Measurements from ENCODE around the gene ACTR2.

Gene ACTR2

DNA sequence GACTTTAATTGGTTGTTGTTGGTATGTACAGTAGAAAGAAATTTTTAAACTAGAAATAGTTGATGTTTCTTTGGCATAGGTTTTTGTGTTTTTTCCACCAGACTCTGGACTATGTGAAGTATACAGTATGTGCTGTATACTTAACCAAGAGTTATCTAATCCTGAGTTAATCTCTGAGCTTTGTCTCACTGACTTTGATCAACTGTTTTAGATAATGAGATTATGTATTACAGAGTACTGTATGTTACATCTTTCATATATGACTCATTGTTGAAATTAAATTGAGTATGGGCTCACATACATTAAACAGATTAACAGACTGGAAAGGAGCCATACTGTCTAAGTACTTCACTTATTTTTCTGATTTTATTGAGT lies 38.0 kb downstream of the ACTR2 start:
- no peak overlapping the region for H3K4ac ChIP-seq (ENCODE audit: low read depth, low read length)
- no peak overlapping the region for H3K14ac ChIP-seq (ENCODE audit: low read length)
- peaks cover 9 to 26% of the 10 kb centered on the region in 2 experiments for H3K36me3 ChIP-seq (ENCODE audit: control insufficient read depth in 1 of 2, insufficient read depth in 2 of 2, low read length in 2 of 2)
- H3K9ac ChIP-seq (ENCODE audit: low read length), result no peak overlapping the region
- no peak overlapping the region for H4K91ac ChIP-seq (ENCODE audit: low read depth, low read length)
- no peak overlapping the region for H2BK120ac ChIP-seq (ENCODE audit: insufficient read depth, low read length, poor library complexity)
- H3K4me3 ChIP-seq (ENCODE audit: low read depth, low read length), result no peak overlapping the region
- DNase-seq, result no peak
- no peak overlapping the region for H3K27ac ChIP-seq (ENCODE audit: low read depth, low read length)
- H3K27me3 ChIP-seq (ENCODE audit: insufficient read depth, low read length), result no peaks in the 10 kb centered on the region
- no peak overlapping the region for H2AK5ac ChIP-seq (ENCODE audit: low read length)
- no peak overlapping the region for H3K4me2 ChIP-seq (ENCODE audit: low read length)
- H3K9me3 ChIP-seq (ENCODE audit: insufficient read depth, low read depth, low read length), result no peaks in the 10 kb centered on the region
- H3K79me1 ChIP-seq (ENCODE audit: low read length), result no peaks in the 10 kb centered on the region
- H3K23ac ChIP-seq (ENCODE audit: low read length), result no peak overlapping the region
- no peak overlapping the region for H2AFZ ChIP-seq (ENCODE audit: insufficient read depth, low read length, poor library complexity)
- H2BK12ac ChIP-seq (ENCODE audit: low read length), result no peak overlapping the region
- H2BK5ac ChIP-seq (ENCODE audit: low read depth, low read length, poor library complexity), result no peak overlapping the region
- no peak overlapping the region for H4K8ac ChIP-seq (ENCODE audit: low read depth, low read length)
- H3K79me2 ChIP-seq (ENCODE audit: control insufficient read depth, insufficient read depth, low read length, poor library complexity), result no peaks in the 10 kb centered on the region
- no peak overlapping the region for H3K18ac ChIP-seq (ENCODE audit: low read length)
- H4K12ac ChIP-seq (ENCODE audit: low read depth, low read length), result no peak overlapping the region
- H3K4me1 ChIP-seq (ENCODE audit: control insufficient read depth in 1 of 2, insufficient read depth in 2 of 2, low read length in 2 of 2), result no peaks in the 10 kb centered on the region

DNA sequence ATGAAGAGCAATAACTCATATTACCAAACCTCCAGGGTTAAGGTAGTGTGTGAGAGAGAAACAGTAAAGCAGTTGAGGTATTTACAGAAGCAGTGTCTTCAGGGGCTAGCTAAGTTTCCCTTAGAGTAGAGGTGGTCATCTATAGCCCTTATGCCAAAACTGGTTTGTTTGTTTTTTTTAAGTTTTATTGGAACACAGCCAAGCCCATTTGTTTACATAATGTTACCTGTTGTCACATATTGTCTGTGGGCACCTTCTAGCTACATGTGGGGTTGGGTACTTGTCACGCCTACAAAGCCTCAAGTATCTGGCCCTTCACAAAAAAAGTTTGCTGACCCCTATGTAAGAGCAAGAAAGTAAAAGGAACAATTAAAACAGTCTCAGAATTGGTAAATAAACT lies 39.4 kb downstream of the ACTR2 start:
- no CpG with 5 or more reads among the region's 1 CpG for WGBS (ENCODE audit: extremely low coverage, insufficient coverage, insufficient read length)

DNA sequence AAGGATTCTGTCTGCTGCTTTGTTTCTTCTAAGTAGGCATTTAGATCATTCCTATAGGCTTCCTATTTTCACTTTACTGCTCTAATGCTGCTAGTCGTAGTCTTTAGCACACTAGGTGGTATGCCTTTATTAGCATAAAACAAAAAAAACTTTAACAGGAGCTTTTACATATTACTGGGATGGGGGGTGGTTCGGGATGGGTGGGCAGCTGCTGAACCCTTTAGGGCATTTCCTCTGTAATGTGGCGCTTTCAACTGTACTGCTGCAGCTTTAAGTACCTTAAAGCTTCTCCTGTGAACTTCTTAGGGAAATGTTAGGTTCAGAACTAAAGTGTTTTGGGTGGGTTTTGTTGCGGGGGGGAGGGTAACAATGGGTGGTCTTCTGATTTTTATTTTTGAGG lies 41.3 kb downstream of the ACTR2 start:
- no peaks in the 10 kb centered on the region for H3K9me3 ChIP-seq (ENCODE audit: insufficient read depth, low read depth, low read length)
- no peak overlapping the region for H2BK120ac ChIP-seq (ENCODE audit: insufficient read depth, low read length, poor library complexity)
- no peaks in the 10 kb centered on the region for H3K79me1 ChIP-seq (ENCODE audit: low read length)
- H3K4me2 ChIP-seq (ENCODE audit: low read length), result no peak overlapping the region
- H3K4me3 ChIP-seq (ENCODE audit: low read depth, low read length), result no peak overlapping the region
- H3K79me2 ChIP-seq (ENCODE audit: control insufficient read depth, insufficient read depth, low read length, poor library complexity), result no peaks in the 10 kb centered on the region
- no peak overlapping the region for H3K4ac ChIP-seq (ENCODE audit: low read depth, low read length)
- DNase-seq, result no peak
- H3K23ac ChIP-seq (ENCODE audit: low read length), result no peak overlapping the region
- H3K18ac ChIP-seq (ENCODE audit: low read length), result no peak overlapping the region
- no peak overlapping the region for H2AK5ac ChIP-seq (ENCODE audit: low read length)
- no peak overlapping the region for H3K27ac ChIP-seq (ENCODE audit: low read depth, low read length)
- H3K27me3 ChIP-seq (ENCODE audit: insufficient read depth, low read length), result no peaks in the 10 kb centered on the region
- no peak overlapping the region for H3K14ac ChIP-seq (ENCODE audit: low read length)
- H2BK5ac ChIP-seq (ENCODE audit: low read depth, low read length, poor library complexity), result no peak overlapping the region
- no peak overlapping the region for H4K8ac ChIP-seq (ENCODE audit: low read depth, low read length)
- H2AFZ ChIP-seq (ENCODE audit: insufficient read depth, low read length, poor library complexity), result no peak overlapping the region
- H3K4me1 ChIP-seq (ENCODE audit: control insufficient read depth in 1 of 2, insufficient read depth in 2 of 2, low read length in 2 of 2), result no peaks in the 10 kb centered on the region
- H3K9ac ChIP-seq (ENCODE audit: low read length), result no peak overlapping the region
- H4K91ac ChIP-seq (ENCODE audit: low read depth, low read length), result no peak overlapping the region
- H3K36me3 ChIP-seq (ENCODE audit: control insufficient read depth in 1 of 2, insufficient read depth in 2 of 2, low read length in 2 of 2), result peaks cover 12 to 28% of the 10 kb centered on the region in 2 experiments
- no peak overlapping the region for H2BK12ac ChIP-seq (ENCODE audit: low read length)
- H4K12ac ChIP-seq (ENCODE audit: low read depth, low read length), result no peak overlapping the region
- no CpG with 5 or more reads among the region's 4 CpGs for WGBS (ENCODE audit: extremely low coverage, insufficient coverage, insufficient read length)

More for the DNA sequence above, 39.4 kb downstream of the ACTR2 start:
- H3K27me3 ChIP-seq (ENCODE audit: insufficient read depth, low read length), result no peaks in the 10 kb centered on the region
- H4K91ac ChIP-seq (ENCODE audit: low read depth, low read length), result no peak overlapping the region
- H4K12ac ChIP-seq (ENCODE audit: low read depth, low read length), result no peak overlapping the region
- no peak overlapping the region for H3K4me2 ChIP-seq (ENCODE audit: low read length)
- no peak overlapping the region for H3K27ac ChIP-seq (ENCODE audit: low read depth, low read length)
- H3K14ac ChIP-seq (ENCODE audit: low read length), result no peak overlapping the region
- H2BK5ac ChIP-seq (ENCODE audit: low read depth, low read length, poor library complexity), result no peak overlapping the region
- no peaks in the 10 kb centered on the region for H3K4me1 ChIP-seq (ENCODE audit: control insufficient read depth in 1 of 2, insufficient read depth in 2 of 2, low read length in 2 of 2)
- H3K79me2 ChIP-seq (ENCODE audit: control insufficient read depth, insufficient read depth, low read length, poor library complexity), result no peaks in the 10 kb centered on the region
- no peak overlapping the region for H2AK5ac ChIP-seq (ENCODE audit: low read length)
- H3K23ac ChIP-seq (ENCODE audit: low read length), result no peak overlapping the region
- no peak overlapping the region for H2BK120ac ChIP-seq (ENCODE audit: insufficient read depth, low read length, poor library complexity)
- H3K4me3 ChIP-seq (ENCODE audit: low read depth, low read length), result no peak overlapping the region
- no peak overlapping the region for H2AFZ ChIP-seq (ENCODE audit: insufficient read depth, low read length, poor library complexity)
- H4K8ac ChIP-seq (ENCODE audit: low read depth, low read length), result no peak overlapping the region
- no peak overlapping the region for H3K18ac ChIP-seq (ENCODE audit: low read length)
- no peak for DNase-seq
- H3K79me1 ChIP-seq (ENCODE audit: low read length), result no peaks in the 10 kb centered on the region
- no peak overlapping the region for H2BK12ac ChIP-seq (ENCODE audit: low read length)
- no peak overlapping the region for H3K9ac ChIP-seq (ENCODE audit: low read length)
- H3K4ac ChIP-seq (ENCODE audit: low read depth, low read length), result no peak overlapping the region
- peaks cover 11 to 28% of the 10 kb centered on the region in 2 experiments for H3K36me3 ChIP-seq (ENCODE audit: control insufficient read depth in 1 of 2, insufficient read depth in 2 of 2, low read length in 2 of 2)
- H3K9me3 ChIP-seq (ENCODE audit: insufficient read depth, low read depth, low read length), result no peaks in the 10 kb centered on the region

DNA sequence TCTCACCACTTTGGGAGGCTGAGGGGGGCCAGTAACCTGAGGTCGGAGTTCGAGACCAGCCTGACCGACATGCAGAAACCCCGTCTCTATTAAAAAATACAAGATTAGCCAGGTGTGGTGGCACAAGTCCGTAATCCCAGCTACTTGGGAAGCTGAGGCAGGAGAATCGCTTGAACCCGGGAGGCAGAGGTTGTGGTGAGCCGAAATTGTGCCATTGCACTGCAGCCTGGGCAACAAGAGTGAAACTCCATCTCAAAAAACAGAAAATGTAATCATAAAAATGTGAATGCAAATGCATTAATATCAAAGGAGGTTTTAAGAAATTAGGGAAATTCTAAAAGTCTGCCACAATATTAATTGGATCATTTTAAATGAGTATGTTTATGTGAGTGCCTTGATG lies 45.7 kb downstream of the ACTR2 start:
- H3K36me3 ChIP-seq (ENCODE audit: control insufficient read depth in 1 of 2, insufficient read depth in 2 of 2, low read length in 2 of 2), result peaks cover 10 to 19% of the 10 kb centered on the region in 2 experiments
- no peak overlapping the region for H3K4me2 ChIP-seq (ENCODE audit: low read length)
- H2AK5ac ChIP-seq (ENCODE audit: low read length), result no peak overlapping the region
- no peak for DNase-seq
- H2BK120ac ChIP-seq (ENCODE audit: insufficient read depth, low read length, poor library complexity), result no peak overlapping the region
- no peak overlapping the region for H4K12ac ChIP-seq (ENCODE audit: low read depth, low read length)
- H2BK5ac ChIP-seq (ENCODE audit: low read depth, low read length, poor library complexity), result no peak overlapping the region
- H4K91ac ChIP-seq (ENCODE audit: low read depth, low read length), result no peak overlapping the region
- H3K14ac ChIP-seq (ENCODE audit: low read length), result no peak overlapping the region
- no peak overlapping the region for H2BK12ac ChIP-seq (ENCODE audit: low read length)
- no peaks in the 10 kb centered on the region for H3K27me3 ChIP-seq (ENCODE audit: insufficient read depth, low read length)
- no peaks in the 10 kb centered on the region for H3K9me3 ChIP-seq (ENCODE audit: insufficient read depth, low read depth, low read length)
- no peaks in the 10 kb centered on the region for H3K4me1 ChIP-seq (ENCODE audit: control insufficient read depth in 1 of 2, insufficient read depth in 2 of 2, low read length in 2 of 2)
- H3K23ac ChIP-seq (ENCODE audit: low read length), result no peak overlapping the region
- no peak overlapping the region for H3K27ac ChIP-seq (ENCODE audit: low read depth, low read length)
- no peak overlapping the region for H3K9ac ChIP-seq (ENCODE audit: low read length)
- H3K79me1 ChIP-seq (ENCODE audit: low read length), result no peaks in the 10 kb centered on the region
- no peak overlapping the region for H2AFZ ChIP-seq (ENCODE audit: insufficient read depth, low read length, poor library complexity)
- no peak overlapping the region for H3K4me3 ChIP-seq (ENCODE audit: low read depth, low read length)
- no peak overlapping the region for H4K8ac ChIP-seq (ENCODE audit: low read depth, low read length)
- H3K4ac ChIP-seq (ENCODE audit: low read depth, low read length), result no peak overlapping the region
- H3K18ac ChIP-seq (ENCODE audit: low read length), result no peak overlapping the region
- no CpG with 5 or more reads among the region's 8 CpGs for WGBS (ENCODE audit: extremely low coverage, insufficient coverage, insufficient read length)
- H3K79me2 ChIP-seq (ENCODE audit: control insufficient read depth, insufficient read depth, low read length, poor library complexity), result no peaks in the 10 kb centered on the region
